Duodenal mucosa (tissue), 2 donors: Measurements from ENCODE around the gene TREML2.

Experiments used
- H3K27ac ChIP-seq: one replicate; pipeline ENCODE4 v1.7.0; 2013; ENCODE audit warnings: low read depth, low read length
- H3K27me3 ChIP-seq, 2 donors: one replicate each; pipeline ENCODE4 v1.7.0; 2013; ENCODE audit warnings: low read length in 2 of 2, control low read depth in 1 of 2; ENCODE audit not compliant: insufficient read depth in 2 of 2, control insufficient read depth in 1 of 2
- H3K36me3 ChIP-seq, 2 donors: one replicate each; pipeline ENCODE4 v1.7.0; 2013; ENCODE audit warnings: low read length in 2 of 2, control low read depth in 1 of 2; ENCODE audit not compliant: insufficient read depth in 2 of 2, control insufficient read depth in 1 of 2
- H3K4me1 ChIP-seq, 2 donors: one replicate each; pipeline ENCODE4 v1.7.0; 2013; ENCODE audit warnings: low read length in 2 of 2, control low read depth in 1 of 2; ENCODE audit not compliant: insufficient read depth in 2 of 2, control insufficient read depth in 1 of 2
- H3K4me3 ChIP-seq, 2 donors: one replicate each; pipeline ENCODE4 v1.7.0; 2013; ENCODE audit warnings: low read length in 2 of 2, low read depth in 1 of 2
- H3K9ac ChIP-seq, 2 donors: one replicate each; pipeline ENCODE4 v1.7.0; 2013; ENCODE audit warnings: low read length in 2 of 2, low read depth in 1 of 2
- H3K9me3 ChIP-seq, 2 donors: one replicate each; pipeline ENCODE4 v1.7.0; 2013; ENCODE audit warnings: low read length in 2 of 2, control low read depth in 1 of 2; ENCODE audit not compliant: control insufficient read depth in 1 of 2

Gene TREML2

DNA sequence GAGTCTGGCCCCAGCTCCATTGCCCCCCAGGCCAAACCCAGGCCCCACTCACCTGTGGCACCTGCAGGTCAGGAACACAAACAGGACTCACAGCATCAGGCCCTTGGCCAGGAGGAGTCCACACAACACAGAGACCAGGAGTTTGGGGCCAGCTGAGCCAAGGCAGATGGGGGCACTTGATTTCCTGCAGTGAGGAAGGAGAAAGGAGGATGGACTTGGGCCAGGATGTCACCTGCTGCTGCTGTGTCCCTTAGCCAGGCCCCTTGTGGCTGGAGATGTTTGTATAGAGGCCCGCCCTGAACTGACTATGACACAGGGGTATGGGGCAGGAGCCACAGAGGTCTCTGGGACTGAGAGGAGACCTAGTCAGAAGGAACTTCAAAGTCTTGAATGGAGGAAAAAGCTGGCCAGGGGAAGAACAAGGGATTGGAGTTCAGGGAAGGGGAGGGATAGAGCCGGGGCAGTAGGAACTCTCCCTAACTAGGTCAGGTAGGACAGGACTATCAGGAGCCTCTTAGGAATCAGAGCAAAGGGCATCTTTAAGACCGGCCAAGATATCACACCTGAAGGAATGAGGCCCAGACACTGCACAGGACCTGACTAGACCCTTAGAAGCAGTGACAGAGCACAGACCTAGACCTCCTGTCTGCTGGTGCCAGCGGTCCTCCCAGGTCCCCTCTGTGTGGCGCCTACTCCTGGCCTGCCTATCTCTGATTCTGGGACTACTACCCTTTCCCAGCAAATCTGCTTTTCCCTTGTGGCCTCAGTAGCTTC lies 8.8 kb upstream of the TREML2 start:
- H3K4me1 ChIP-seq, result no peaks in the 10 kb centered on the region
- H3K36me3 ChIP-seq, result no peaks in the 10 kb centered on the region
- no peaks in the 10 kb centered on the region for H3K27me3 ChIP-seq
- H3K9ac ChIP-seq, result no peak overlapping the region
- peaks cover 4 to 5% of the 10 kb centered on the region in 2 donors for H3K9me3 ChIP-seq
- no peak overlapping the region for H3K4me3 ChIP-seq
- no peak overlapping the region for H3K27ac ChIP-seq

DNA sequence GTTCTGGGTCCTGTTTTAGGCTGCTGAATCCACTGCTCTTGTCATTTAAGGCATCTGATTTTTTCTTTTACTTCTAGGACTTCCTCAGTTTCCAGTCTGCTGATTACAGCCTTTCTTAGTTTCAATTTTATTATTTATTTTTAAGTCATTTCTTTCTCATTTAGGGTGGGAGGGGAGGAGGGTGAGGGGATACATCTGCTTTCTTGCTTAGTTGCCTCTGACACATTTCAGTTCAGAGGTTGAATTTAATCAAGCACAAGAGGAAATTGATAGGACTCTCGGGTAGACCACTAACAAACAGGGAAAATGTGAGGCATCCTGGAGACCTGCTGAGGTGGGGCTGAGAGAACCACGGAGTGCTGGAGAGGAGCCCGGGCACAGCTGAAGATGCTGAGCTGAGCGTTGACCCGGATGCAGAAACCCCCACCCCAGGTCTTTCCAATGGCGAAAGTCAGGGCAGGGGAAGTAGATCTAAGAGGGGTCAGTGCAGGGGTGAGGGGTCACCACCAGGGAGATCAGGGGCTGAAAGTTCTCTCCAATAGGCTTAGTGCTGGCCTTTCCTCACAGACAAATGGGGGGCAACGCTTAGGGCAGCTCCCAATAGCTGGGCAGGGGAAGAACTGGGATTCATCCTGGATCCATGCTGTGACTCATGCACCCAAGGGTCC lies 7.6 kb upstream of the TREML2 start:
- H3K36me3 ChIP-seq, result no peaks in the 10 kb centered on the region
- no peak overlapping the region for H3K9ac ChIP-seq
- H3K9me3 ChIP-seq, result no peaks in the 10 kb centered on the region
- no peak overlapping the region for H3K4me3 ChIP-seq
- H3K4me1 ChIP-seq, result no peaks in the 10 kb centered on the region
- no peak overlapping the region for H3K27ac ChIP-seq
- no peaks in the 10 kb centered on the region for H3K27me3 ChIP-seq

DNA sequence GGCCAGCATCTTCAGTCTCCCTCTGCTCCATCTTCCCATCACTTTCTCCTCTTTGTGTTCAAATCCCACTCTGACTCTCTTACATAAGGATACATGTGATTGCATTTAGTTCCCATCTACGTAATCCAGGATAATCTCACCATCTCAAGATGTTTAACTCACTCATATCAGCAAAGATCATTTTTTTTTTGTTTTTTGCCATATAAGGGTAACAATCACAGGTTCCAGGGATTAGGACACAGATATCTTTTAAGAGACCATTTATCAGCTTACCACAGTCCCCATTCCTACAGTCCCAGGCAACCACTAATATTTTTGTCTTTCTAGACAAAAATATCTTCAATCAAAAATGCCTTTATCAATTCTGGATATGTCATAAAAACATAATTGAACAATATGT lies 3.2 kb upstream of the TREML2 start:
- H3K36me3 ChIP-seq, result no peaks in the 10 kb centered on the region
- H3K9me3 ChIP-seq, result no peaks in the 10 kb centered on the region
- H3K9ac ChIP-seq, result no peak overlapping the region
- H3K4me3 ChIP-seq, result no peak overlapping the region
- H3K4me1 ChIP-seq, result peaks cover 9 to 16% of the 10 kb centered on the region in 2 donors
- no peak overlapping the region for H3K27ac ChIP-seq
- no peaks in the 10 kb centered on the region for H3K27me3 ChIP-seq

DNA sequence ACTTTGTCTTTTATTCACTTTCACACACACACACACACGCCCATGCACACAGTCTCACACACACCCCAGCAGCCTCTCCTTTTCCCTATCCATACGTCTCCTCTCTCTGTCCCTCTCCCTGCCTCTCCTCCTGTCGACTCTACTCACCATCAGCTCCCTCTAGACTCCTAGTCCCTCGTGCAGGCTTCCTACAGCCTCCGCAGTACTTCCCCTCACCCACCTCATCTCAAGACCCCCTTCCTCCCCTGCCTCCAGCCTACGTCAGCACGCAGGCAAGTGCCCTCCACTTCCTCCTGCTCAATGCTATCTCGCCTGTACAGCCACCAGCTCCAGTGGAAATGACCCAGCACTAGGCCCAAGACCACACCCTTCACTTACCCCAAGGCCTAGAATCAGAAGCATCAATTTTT lies 820 bp upstream of the TREML2 start:
- no peaks in the 10 kb centered on the region for H3K36me3 ChIP-seq
- H3K9ac ChIP-seq, result no peak overlapping the region
- H3K27ac ChIP-seq, result no peak overlapping the region
- H3K4me1 ChIP-seq, result peaks cover 9 to 16% of the 10 kb centered on the region in 2 donors
- no peaks in the 10 kb centered on the region for H3K9me3 ChIP-seq
- H3K4me3 ChIP-seq, result no peak overlapping the region
- no peaks in the 10 kb centered on the region for H3K27me3 ChIP-seq

DNA sequence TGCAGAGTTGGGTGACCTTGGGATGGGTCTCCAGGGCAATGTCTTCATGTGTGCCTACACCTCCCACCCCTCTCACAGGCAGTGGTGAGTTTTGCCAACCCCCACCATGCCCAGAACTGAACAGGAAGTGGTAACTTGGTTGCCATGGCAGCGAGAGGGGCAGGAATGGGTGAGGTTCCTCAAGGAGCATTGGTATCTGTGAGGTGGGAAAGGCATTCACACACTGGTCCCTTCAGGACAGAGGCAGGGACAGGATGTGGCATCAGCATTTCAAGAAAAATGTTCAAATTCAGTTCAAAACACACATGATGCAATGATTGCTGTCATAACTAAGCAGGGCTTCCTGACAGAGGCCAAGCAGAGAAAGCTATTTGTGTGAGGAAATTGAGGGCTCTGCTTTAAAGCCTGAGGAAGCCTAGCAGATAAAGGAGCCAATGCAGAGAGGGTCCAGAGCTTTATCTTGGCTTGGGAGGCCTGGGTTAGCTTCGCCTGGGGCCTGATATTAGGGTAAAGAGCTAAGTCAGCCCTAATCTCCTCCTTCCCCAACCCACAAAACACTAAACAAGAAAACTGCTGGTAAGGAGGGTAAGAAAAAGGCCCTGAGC lies 551 bp downstream of the TREML2 start:
- H3K27me3 ChIP-seq, result no peaks in the 10 kb centered on the region
- H3K4me1 ChIP-seq, result peaks cover 9 to 16% of the 10 kb centered on the region in 2 donors
- no peak overlapping the region for H3K27ac ChIP-seq
- H3K9ac ChIP-seq, result no peak overlapping the region
- H3K4me3 ChIP-seq, result no peak overlapping the region
- no peaks in the 10 kb centered on the region for H3K36me3 ChIP-seq
- no peaks in the 10 kb centered on the region for H3K9me3 ChIP-seq

DNA sequence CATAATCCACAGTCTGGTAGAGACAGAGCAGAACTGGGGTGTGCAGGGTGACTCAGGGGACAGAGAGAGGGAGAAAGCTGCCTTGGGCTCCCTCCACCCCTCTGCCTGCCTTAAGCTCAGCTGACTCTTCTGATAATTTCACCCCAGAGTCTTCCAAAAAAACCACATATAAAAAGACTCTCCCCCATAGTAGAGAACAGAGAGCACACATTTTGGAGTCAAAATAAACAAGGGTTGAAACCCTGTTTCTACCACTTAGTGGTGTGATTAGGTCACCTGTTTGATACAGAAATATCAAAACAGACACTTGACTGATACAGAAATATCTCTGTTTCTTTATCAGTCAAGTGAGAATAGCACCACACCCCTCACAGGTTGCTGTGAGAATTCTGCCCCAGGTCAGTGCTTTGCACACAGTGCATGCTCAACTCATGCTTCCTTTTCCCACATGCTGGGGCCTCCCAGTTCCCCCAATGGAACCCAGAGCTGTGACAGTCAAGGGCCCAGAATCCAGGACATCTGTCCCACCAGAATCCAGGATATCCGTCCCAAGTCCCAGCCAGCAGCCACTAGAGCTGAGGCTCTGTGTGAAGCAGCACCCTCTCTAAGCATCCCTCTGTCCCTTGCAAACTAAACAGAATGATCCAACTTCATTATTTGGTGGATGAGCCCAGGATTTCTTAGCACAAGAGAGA lies 1.2 kb downstream of the TREML2 start:
- Histone ChIP-seq H3K36me3 (no peaks in the 10 kb centered on the region), H3K4me1 (peaks cover 9 to 16% of the 10 kb centered on the region in 2 donors), H3K9ac (no peak overlapping the region), H3K9me3 (no peaks in the 10 kb centered on the region), H3K27ac (no peak overlapping the region), H3K4me3 (no peak overlapping the region), H3K27me3 (no peaks in the 10 kb centered on the region)

DNA sequence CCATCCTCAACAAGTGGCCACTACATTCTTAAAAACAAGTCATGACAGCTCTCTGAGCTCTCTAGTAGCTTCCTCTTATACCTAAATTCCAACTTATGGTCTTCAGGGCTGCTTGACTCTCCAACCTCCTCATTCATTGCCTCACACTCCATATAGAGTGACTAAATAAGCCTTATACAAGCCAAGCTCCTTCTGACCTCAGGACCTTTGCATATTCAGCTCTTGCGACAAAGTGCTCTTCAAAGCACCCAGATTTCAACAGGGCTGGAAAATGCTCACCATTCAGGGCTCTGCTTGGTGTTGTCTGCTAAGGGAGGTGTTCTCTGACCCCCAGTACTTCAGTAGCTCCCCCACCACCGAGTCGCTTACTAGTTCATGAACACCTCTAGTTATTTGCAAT lies 3.7 kb downstream of the TREML2 start:
- Histone ChIP-seq H3K9ac (no peak overlapping the region), H3K36me3 (no peaks in the 10 kb centered on the region), H3K4me3 (no peak overlapping the region)

DNA sequence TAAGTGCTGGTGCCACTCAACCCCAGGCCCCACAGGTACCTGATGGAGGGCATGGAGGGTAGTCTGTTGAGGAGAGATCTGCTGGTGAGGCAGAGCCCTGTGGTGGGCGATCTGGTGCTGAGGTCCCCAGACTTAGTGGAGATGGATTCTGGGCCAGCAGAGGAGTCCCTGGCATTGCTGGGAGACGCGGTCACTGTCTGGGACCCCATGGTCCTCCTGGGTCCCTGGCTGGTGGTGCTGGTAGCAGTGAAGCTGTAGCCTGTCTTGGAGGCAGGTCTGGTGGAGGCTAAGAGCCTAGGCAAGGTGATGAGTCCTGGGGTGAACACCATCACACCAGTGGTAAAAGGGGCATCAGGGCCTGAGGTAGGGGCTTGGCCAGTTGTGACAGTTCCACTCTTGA lies 6.6 kb downstream of the TREML2 start:
- no peak overlapping the region for H3K27ac ChIP-seq
- H3K36me3 ChIP-seq, result no peaks in the 10 kb centered on the region
- peaks cover 0 to 5% of the 10 kb centered on the region in 2 donors for H3K27me3 ChIP-seq
- H3K4me1 ChIP-seq, result no peaks in the 10 kb centered on the region
- H3K9ac ChIP-seq, result no peak overlapping the region
- H3K9me3 ChIP-seq, result peaks cover 8% of the 10 kb centered on the region in 2 donors
- H3K4me3 ChIP-seq, result no peak overlapping the region

More for the DNA sequence above, 3.7 kb downstream of the TREML2 start:
- Histone ChIP-seq H3K4me1 (peaks cover 9 to 16% of the 10 kb centered on the region in 2 donors), H3K27me3 (peaks cover 0 to under 1% of the 10 kb centered on the region in 2 donors), H3K27ac (no peak overlapping the region), H3K9me3 (no peaks in the 10 kb centered on the region)

DNA sequence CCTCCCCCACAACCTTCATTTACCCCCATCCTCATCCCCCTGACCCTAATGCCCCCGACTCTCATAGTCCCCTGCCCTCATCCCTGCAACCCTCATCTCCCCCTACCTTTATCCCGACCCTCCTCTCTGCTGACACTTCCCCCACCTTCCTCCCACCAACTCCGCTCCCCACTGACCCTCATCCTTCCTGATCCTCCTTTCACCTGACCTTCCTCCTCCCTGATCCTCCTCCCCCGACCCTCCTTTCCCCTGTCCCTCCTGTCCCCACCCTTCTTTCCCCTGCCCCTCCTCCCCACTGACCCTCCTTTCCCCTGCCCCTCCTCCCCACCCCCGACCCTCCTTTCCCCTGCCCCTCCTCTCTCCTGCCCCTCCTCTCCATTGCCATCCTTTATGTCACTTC lies 7.1 kb downstream of the TREML2 start:
- Histone ChIP-seq H3K36me3 (no peaks in the 10 kb centered on the region), H3K27ac (no peak overlapping the region), H3K4me1 (no peaks in the 10 kb centered on the region), H3K4me3 (no peak overlapping the region), H3K27me3 (peaks cover 0 to 5% of the 10 kb centered on the region in 2 donors), H3K9me3 (peaks cover 8% of the 10 kb centered on the region in 2 donors), H3K9ac (no peak overlapping the region)
